Measurements from ENCODE around the gene CD59. TPM values are rescaled to one million over a fixed set of nuclear protein-coding genes. Genes with fewer than 3 reads are reported as not detected.

The CD59 gene
- total RNA-seq, 3 donors from 2014 or later = 296 to 563 (median 375) TPM

DNA sequence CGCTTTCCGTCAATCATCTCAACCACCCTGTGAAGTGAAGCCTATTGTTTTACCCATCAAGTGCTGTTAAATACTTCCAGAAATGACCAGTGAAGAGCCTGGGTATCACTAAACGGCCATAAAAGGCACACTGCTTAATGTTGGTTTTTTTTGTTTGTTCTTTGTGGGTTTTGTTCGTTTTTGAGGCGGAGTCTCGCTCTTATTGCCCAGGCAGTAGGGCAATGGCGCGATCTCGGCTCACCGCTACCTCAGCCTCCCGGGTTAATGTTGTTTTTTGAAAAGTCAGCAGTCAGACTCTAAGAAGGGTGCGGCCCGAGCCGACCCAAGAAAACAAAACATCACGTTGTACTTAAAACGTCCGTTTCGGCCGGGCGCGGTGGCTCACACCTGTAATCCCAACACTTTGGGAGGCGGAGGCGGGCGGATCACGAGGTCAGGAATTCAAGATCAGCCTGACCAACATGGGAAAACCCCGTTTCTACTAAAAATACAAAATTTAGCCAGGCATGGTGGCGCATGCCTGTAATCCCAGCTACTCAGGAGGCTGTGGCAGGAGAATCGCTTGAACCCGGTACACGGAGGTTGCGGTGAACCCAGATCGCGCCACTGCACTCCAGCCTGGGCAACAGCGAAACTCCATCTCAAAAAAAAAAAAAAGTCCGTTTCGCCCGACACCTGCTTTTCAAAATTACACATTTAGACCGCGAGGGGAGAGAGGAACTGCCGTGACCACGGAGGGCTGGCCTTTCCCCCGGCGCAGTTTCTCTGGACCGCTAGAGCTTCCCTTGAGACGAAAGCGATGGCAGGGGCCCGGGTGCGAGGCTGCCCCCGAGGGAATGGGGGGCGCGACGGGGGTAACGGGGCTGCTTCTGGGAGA is 714 bp downstream of the CD59 start:
- Histone ChIP-seq H3K9me3 (no peaks in the 10 kb centered on the region), H3K4me3 (peak overlapping the region; percentile 88 to 93 (median 91)), H3K36me3 (no peaks in the 10 kb centered on the region), H3K4me1 (peaks cover 3 to 13% of the 10 kb centered on the region in 2 donors), H3K27me3 (no peaks in the 10 kb centered on the region), H3K27ac (peak overlapping the region; percentile 96 to 98)
- TF ChIP-seq POLR2AphosphoS5 (IDR thresholded peaks at IDR 0.05) (no peak), POLR2A (IDR thresholded peaks at IDR 0.05) (no peak)
- TF ChIP-seq, protein P1, sequence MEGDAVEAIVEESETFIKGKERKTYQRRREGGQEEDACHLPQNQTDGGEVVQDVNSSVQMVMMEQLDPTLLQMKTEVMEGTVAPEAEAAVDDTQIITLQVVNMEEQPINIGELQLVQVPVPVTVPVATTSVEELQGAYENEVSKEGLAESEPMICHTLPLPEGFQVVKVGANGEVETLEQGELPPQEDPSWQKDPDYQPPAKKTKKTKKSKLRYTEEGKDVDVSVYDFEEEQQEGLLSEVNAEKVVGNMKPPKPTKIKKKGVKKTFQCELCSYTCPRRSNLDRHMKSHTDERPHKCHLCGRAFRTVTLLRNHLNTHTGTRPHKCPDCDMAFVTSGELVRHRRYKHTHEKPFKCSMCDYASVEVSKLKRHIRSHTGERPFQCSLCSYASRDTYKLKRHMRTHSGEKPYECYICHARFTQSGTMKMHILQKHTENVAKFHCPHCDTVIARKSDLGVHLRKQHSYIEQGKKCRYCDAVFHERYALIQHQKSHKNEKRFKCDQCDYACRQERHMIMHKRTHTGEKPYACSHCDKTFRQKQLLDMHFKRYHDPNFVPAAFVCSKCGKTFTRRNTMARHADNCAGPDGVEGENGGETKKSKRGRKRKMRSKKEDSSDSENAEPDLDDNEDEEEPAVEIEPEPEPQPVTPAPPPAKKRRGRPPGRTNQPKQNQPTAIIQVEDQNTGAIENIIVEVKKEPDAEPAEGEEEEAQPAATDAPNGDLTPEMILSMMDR (IDR thresholded peaks at IDR 0.05) = peak in 1 of 3 donors; percentile 41
- intact Hi-C loops (cut with DNase I; ENCODE audit: low total_unique reads) = no loop called here
- peak in 1 of 2 donors; percentile 25 for DNase-seq (ENCODE audit: low spot score in 2 of 2)

DNA sequence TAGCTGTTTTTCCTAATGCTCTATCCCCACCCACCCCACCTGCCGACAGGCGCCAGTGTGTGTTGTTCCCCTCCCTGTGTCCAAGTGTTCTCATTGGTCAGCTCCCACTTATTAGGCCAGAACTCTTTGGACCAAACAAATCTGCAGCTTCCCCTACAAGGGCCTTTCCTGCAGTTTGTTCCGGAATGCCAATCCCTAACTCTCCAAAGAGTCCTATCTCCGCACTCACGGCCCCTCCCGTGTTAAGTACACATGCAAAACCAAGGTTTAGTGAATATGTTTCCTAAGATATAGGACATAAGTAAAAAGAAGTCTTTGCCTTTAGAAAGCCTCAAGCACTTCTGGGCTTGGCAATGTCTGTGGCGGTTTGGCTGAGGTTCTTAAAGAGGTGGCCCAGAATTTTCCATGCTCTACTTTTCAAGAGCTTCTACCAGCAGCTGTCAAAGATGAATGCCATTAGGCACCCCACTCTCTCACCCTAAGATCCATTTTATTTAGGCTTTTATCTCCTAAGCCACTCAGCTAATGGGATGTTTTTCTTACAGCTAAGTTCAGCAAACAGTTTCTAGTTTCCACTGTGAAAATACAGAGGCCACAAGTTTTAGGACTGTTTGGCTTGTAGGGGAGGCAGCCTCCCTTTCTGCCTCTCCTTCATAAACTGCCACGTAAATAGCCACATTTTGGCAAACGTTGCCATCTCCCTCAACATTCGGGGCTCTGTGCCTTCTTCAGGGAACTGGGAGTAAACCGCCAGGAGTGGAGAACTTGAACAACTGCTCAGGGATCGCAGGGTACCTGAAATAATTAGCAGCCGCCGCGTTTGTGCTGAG is 1.6 kb downstream of the CD59 start:
- Histone ChIP-seq H3K4me3 (peak overlapping the region; percentile 88 to 93 (median 91)), H3K9me3 (no peaks in the 10 kb centered on the region), H3K36me3 (no peaks in the 10 kb centered on the region), H3K27ac (peak overlapping the region; percentile 96 to 98), H3K4me1 (peaks cover 3 to 13% of the 10 kb centered on the region in 2 donors), H3K27me3 (no peaks in the 10 kb centered on the region)
- TF ChIP-seq, protein P1 (IDR thresholded peaks at IDR 0.05) = no peak
- TF ChIP-seq POLR2AphosphoS5 (IDR thresholded peaks at IDR 0.05) (peak in 1 of 3 donors; percentile 14), POLR2A (IDR thresholded peaks at IDR 0.05) (no peak)
- intact Hi-C loops (cut with DNase I; ENCODE audit: low total_unique reads) = no loop called here
- peak in 1 of 2 donors; percentile 60 for DNase-seq (ENCODE audit: low spot score in 2 of 2)

DNA sequence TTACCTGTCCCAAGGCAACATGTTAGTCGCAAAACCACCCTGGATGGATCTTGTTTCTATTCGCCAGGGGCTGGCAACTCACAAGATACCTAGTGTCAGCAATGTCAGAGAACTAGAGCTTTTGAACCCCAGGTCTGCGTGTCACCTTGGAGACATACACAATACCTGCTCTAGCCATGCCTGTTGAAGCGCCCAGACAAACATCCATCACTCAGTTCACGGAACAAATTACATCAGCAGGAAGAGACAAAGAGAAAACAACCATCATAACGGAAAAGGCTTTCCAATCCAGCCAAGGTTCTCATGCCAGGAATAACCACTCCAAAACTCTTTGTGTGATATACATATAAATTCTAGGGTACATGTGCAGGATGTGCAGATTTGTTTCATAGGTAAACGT is 2.2 kb downstream of the CD59 start:
- no peak for DNase-seq (ENCODE audit: low spot score in 2 of 2)
- Histone ChIP-seq H3K9me3 (no peaks in the 10 kb centered on the region), H3K36me3 (no peaks in the 10 kb centered on the region), H3K4me3 (peak overlapping the region; percentile 88 to 93 (median 91)), H3K27me3 (no peaks in the 10 kb centered on the region), H3K4me1 (peaks cover 3 to 13% of the 10 kb centered on the region in 2 donors), H3K27ac (peak overlapping the region; percentile 96 to 98)
- intact Hi-C loops (cut with DNase I; ENCODE audit: low total_unique reads) = no loop called here
- TF ChIP-seq POLR2A (IDR thresholded peaks at IDR 0.05) (no peak), POLR2AphosphoS5 (IDR thresholded peaks at IDR 0.05) (no peak)
- TF ChIP-seq, protein P1 (IDR thresholded peaks at IDR 0.05) = no peak

DNA sequence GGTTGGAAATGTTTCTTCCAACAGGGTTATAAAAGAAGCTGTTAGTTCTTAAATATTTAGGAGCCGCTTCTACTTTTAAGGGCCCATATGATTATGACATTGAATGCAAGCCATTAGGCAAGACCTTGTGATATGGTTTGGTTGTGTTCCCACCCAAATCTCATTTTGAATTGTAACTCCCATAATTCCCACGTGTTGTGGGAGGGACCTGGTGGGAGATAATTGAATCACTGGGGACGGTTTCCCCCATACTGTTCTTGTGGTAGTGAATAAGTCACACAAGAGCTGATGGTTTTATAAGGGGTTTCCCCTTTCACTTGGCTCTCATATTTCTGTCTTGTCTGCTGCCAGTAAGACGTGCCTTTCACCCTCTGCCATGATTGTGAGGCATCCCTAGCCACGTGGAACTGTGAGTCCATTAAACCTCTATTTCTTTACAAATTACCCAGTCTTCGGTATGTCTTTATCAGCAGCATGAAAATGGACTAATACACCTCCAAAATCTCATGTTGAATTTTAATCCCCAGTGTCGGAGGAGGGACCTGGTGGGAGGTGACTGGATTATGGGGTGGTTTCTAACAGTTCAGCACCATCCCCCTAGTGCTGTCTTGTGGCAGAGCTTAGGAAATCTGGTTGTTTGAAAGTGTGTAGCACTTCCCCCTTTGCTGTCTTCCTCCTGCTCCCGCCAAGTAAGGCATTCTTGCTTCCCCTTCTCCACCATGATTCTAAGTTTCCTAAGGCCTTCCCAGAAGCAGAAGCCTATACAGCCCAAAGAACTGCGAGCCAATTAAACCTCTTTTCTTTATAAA is 4.3 kb downstream of the CD59 start:
- Histone ChIP-seq H3K27me3 (no peaks in the 10 kb centered on the region), H3K9me3 (no peaks in the 10 kb centered on the region), H3K4me1 (peaks cover 3 to 9% of the 10 kb centered on the region in 2 donors), H3K36me3 (no peaks in the 10 kb centered on the region), H3K4me3 (peak overlapping the region in 1 of 3 donors; percentile 93), H3K27ac (peak overlapping the region; percentile 40 to 57)
- DNase-seq (ENCODE audit: low spot score in 2 of 2) = no peak
- TF ChIP-seq, protein P1 (IDR thresholded peaks at IDR 0.05) = no peak
- no peak for TF ChIP-seq POLR2AphosphoS5 (IDR thresholded peaks at IDR 0.05)
- TF ChIP-seq POLR2A (IDR thresholded peaks at IDR 0.05) = no peak
- intact Hi-C loops (cut with DNase I; ENCODE audit: low total_unique reads) = no loop called here
